PFSK-1 (cell line): ENCODE results near the gene TTLL5.

ENCODE experiments used
- FOXP2 ChIP-seq: optimal IDR thresholded peaks from 2 replicates; pipeline ENCODE3; 2011; ENCODE audit warnings: borderline replicate concordance, control low read depth, inconsistent platforms; ENCODE audit not compliant: insufficient read depth; ENCODE audit errors: extremely low read length, extremely low read depth
- POLR2AphosphoS5 ChIP-seq: IDR thresholded peaks from 2 replicates; pipeline ENCODE4 v1.6.1; 2012; ENCODE audit warnings: low read depth, mild to moderate bottlenecking, control low read depth, low read length, moderate library complexity
- SIN3A ChIP-seq: IDR thresholded peaks from 2 replicates; pipeline ENCODE4 v1.6.1; 2012; ENCODE audit warnings: mild to moderate bottlenecking, low read length, moderate library complexity, borderline replicate concordance; ENCODE audit not compliant: insufficient read depth
- TAF1 ChIP-seq: IDR thresholded peaks from 2 replicates; pipeline ENCODE4 v1.6.1; 2012; ENCODE audit warnings: low read length, control low read depth, borderline replicate concordance; ENCODE audit not compliant: insufficient read depth

DNA sequence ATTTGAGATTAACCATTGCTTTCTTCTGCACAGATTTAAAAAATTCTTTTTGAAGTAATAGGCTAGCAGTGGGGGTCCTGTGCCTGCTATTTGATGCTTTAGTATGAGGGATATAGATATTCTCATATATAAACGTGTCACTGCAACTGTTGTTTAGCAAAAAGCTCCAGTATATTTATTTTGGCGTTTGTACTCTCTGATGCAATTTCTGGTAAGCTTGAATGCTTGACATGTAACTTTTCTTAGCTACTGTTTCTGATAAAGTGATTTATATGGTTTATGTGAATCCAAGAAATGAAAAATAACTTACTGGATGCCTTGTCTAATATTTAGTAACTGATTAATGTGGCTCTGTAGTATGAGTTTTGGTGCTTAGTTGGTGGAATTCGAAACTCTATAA is 77.1 kb downstream of the TTLL5 start:
- no peak for TF ChIP-seq TAF1
- TF ChIP-seq POLR2AphosphoS5, result no peak
- no peak for TF ChIP-seq SIN3A
- no peak for TF ChIP-seq FOXP2
